SU-DHL-6 (cell line): ENCODE results near the gene FKBP5.
"Not testable (repeated sequence)": the region's sequence is repeated elsewhere in the genome, so short reads cannot be mapped to it uniquely, and the experiment has no call there.

Experiments used
- H2AFZ ChIP-seq: fragments of 200-600 bp; sonication (generic); 2 replicates; pipeline ENCODE4 v1.6.1; 2014; ENCODE audit warnings: low read depth, mild to moderate bottlenecking, moderate library complexity, mixed read lengths, antibody characterized with exemption, low read length; ENCODE audit not compliant: severe bottlenecking
- H3F3A ChIP-seq: fragments of 200-600 bp; shearing (Covaris generic); 2 replicates; pipeline ENCODE4 v1.6.0; 2016; ENCODE audit warnings: antibody characterized with exemption, mild to moderate bottlenecking; ENCODE audit not compliant: insufficient read depth
- H3K27ac ChIP-seq: fragments of 200-600 bp; sonication (generic); 2 replicates; pipeline ENCODE4 v1.5.1; 2016; ENCODE audit warnings: low read depth, mild to moderate bottlenecking, low read length, moderate library complexity, mixed read lengths
- H3K27me3 ChIP-seq: fragments of 200-600 bp; sonication (generic), shearing (Covaris generic); 2 replicates; pipeline ENCODE4 v1.6.0; 2014; ENCODE audit warnings: mild to moderate bottlenecking, low read length
- H3K36me3 ChIP-seq: fragments of 200-600 bp; sonication (generic); 2 replicates; pipeline ENCODE4 v1.6.1; 2014; ENCODE audit warnings: mild to moderate bottlenecking, low read length, mixed read lengths
- H3K4me2 ChIP-seq: fragments of 300-600, 200-600 bp; shearing (Covaris generic), sonication (generic); 2 replicates; pipeline ENCODE4 v1.6.0; 2014; ENCODE audit warnings: low read length, low read depth, mild to moderate bottlenecking; ENCODE audit not compliant: poor library complexity, severe bottlenecking
- H3K4me3 ChIP-seq: fragments of 200-600 bp; sonication (generic); 2 replicates; pipeline ENCODE4 v1.5.1; 2014; ENCODE audit warnings: antibody characterized with exemption, low read length, mild to moderate bottlenecking, mixed read lengths; ENCODE audit not compliant: insufficient read depth, poor library complexity, severe bottlenecking
- H3K79me2 ChIP-seq: fragments of 200-600 bp; sonication (generic); 2 replicates; pipeline ENCODE4 v1.6.1; 2014; ENCODE audit warnings: mild to moderate bottlenecking, low read length, moderate library complexity; ENCODE audit not compliant: insufficient read depth
- H3K9ac ChIP-seq: fragments of 200-600 bp; sonication (generic); 2 replicates; pipeline ENCODE4 v1.7.0; 2014; ENCODE audit warnings: mild to moderate bottlenecking, low read length
- H3K9me2 ChIP-seq: fragments of 200-600 bp; sonication (generic); replicated peaks from 2 replicates; pipeline ENCODE4 v1.6.1; 2014; ENCODE audit warnings: low read length; ENCODE audit not compliant: insufficient read depth
- H3K9me3 ChIP-seq: fragments of 200-600 bp; sonication (generic); 2 replicates; pipeline ENCODE4 v1.6.1; 2014; ENCODE audit warnings: low read length, mixed read lengths; ENCODE audit not compliant: insufficient read depth
- H4K20me1 ChIP-seq: fragments of 200-600 bp; sonication (generic); 2 replicates; pipeline ENCODE4 v1.6.1; 2014; ENCODE audit warnings: low read depth, mild to moderate bottlenecking, antibody characterized with exemption, low read length, moderate library complexity, mixed read lengths
- EZH2phosphoT487 ChIP-seq: fragments of 200-600 bp; sonication (generic), shearing (Covaris generic); conservative IDR thresholded peaks from 2 replicates; pipeline ENCODE4 v1.6.1; 2018; ENCODE audit warnings: mild to moderate bottlenecking, antibody characterized with exemption, low read length, moderate library complexity, mixed read lengths
- TF ChIP-seq, protein P1 (sequence below): fragments of 200-600 bp; sonication (generic); IDR thresholded peaks from one replicate; pipeline ENCODE4 v1.5.1; 2017; ENCODE audit warnings: antibody characterized with exemption, mild to moderate bottlenecking, low read length, moderate library complexity; ENCODE audit not compliant: insufficient read depth, poor library complexity, severe bottlenecking

The FKBP5 gene

DNA sequence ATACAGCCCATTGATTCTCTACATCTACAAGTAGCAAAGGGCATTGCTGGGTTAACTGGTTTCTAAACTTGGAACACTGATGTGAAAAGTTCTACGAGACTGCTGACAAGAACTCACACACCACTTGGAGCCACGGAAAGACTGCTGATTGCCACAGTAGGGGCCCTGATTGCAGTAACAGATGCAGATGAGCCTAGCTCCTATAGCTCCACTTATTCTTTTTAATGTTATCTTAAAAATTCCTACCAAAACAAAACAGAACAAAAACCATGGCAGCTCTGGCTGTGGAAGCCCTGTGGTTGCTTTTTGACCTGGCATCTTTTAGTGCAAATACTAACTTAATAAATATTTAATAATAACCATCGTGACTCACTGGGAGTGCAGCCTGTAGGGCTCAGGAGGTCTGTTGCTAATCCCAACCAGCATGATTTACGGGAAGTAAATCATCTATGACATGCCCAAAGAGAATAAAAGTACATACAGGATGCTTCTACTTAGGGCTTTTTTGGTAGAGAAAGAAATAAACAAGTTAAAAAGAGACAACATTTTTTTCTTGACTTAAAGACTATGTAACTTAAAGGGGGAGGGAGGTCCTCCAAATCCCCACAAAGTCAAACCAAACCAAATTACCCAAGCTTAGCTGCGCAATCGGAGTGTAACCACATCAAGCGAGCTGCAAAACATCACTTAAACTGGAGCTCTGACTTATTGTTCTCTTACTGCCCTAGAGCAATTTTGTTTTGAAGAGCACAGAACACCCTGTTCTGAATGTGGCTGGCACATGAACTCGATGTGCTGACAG is 87.2 kb downstream of the FKBP5 start:
- peaks cover 23% of the 10 kb centered on the region for H3K79me2 ChIP-seq
- no peak overlapping the region for H3K4me3 ChIP-seq
- H3K9ac ChIP-seq = no peak overlapping the region
- no peaks in the 10 kb centered on the region for H3K9me2 ChIP-seq
- H3K36me3 ChIP-seq = peaks cover 24% of the 10 kb centered on the region
- H3K9me3 ChIP-seq = no peaks in the 10 kb centered on the region
- no peaks in the 10 kb centered on the region for H4K20me1 ChIP-seq
- no peak overlapping the region for H2AFZ ChIP-seq
- peaks cover 18% of the 10 kb centered on the region; the same call in 1 of the 2 replicates for H3F3A ChIP-seq
- TF ChIP-seq, protein P1, sequence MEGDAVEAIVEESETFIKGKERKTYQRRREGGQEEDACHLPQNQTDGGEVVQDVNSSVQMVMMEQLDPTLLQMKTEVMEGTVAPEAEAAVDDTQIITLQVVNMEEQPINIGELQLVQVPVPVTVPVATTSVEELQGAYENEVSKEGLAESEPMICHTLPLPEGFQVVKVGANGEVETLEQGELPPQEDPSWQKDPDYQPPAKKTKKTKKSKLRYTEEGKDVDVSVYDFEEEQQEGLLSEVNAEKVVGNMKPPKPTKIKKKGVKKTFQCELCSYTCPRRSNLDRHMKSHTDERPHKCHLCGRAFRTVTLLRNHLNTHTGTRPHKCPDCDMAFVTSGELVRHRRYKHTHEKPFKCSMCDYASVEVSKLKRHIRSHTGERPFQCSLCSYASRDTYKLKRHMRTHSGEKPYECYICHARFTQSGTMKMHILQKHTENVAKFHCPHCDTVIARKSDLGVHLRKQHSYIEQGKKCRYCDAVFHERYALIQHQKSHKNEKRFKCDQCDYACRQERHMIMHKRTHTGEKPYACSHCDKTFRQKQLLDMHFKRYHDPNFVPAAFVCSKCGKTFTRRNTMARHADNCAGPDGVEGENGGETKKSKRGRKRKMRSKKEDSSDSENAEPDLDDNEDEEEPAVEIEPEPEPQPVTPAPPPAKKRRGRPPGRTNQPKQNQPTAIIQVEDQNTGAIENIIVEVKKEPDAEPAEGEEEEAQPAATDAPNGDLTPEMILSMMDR = no peak
- no peak for TF ChIP-seq EZH2phosphoT487
- H3K4me2 ChIP-seq = no peak overlapping the region
- peak overlapping the region; percentile 1; the same call in 1 of the 2 replicates for H3K27ac ChIP-seq
- no peaks in the 10 kb centered on the region for H3K27me3 ChIP-seq

DNA sequence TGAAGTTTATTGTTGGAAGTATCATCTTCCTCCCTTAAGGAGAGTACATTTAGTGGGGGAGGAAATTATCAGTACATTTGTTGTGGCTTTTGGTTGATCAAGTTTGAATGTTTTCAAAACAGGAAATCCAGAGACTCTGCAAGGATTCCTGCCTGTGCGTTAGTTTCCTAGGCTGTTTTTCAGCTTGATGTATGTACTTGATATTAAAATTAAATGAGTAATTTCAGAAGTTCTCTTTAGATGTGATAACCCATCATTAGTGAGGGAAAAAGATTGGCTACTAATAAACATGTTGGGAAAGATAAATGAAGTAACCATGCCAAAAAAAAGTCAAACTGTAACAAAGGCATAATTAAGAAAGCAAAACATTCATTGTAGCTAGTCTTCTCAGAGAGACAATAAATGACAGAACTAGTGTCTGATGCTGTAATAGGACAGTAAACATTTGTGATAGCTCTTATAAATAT is 88.0 kb downstream of the FKBP5 start:
- peaks cover 24% of the 10 kb centered on the region for H3K36me3 ChIP-seq
- TF ChIP-seq EZH2phosphoT487 = no peak
- TF ChIP-seq, protein P1 = no peak
- no peaks in the 10 kb centered on the region for H4K20me1 ChIP-seq
- H3K27ac ChIP-seq = no peak overlapping the region
- H3K27me3 ChIP-seq = no peaks in the 10 kb centered on the region
- no peaks in the 10 kb centered on the region for H3K9me3 ChIP-seq
- peaks cover 23% of the 10 kb centered on the region for H3K79me2 ChIP-seq
- no peak overlapping the region for H3K9ac ChIP-seq
- H2AFZ ChIP-seq = no peak overlapping the region
- peaks cover 15% of the 10 kb centered on the region; the same call in 1 of the 2 replicates for H3F3A ChIP-seq
- no peak overlapping the region for H3K4me3 ChIP-seq
- no peaks in the 10 kb centered on the region for H3K9me2 ChIP-seq
- no peak overlapping the region for H3K4me2 ChIP-seq

GRCh38 chr6:35599761-35600658 is 88.7 kb downstream of the FKBP5 start:
- Histone ChIP-seq H3K4me3 (no peak overlapping the region), H3K9me2 (no peaks in the 10 kb centered on the region), H3K9me3 (no peaks in the 10 kb centered on the region), H2AFZ (no peak overlapping the region), H3K27me3 (no peaks in the 10 kb centered on the region), H3F3A (peaks cover 15% of the 10 kb centered on the region; the same call in 1 of the 2 replicates), H4K20me1 (no peaks in the 10 kb centered on the region; the same call in 1 of the 2 replicates), H3K4me2 (no peak overlapping the region), H3K9ac (no peak overlapping the region), H3K79me2 (peaks cover 23% of the 10 kb centered on the region), H3K36me3 (peaks cover 26% of the 10 kb centered on the region), H3K27ac (no peak overlapping the region)
- TF ChIP-seq EZH2phosphoT487 = no peak
- TF ChIP-seq, protein P1 = no peak

- H3F3A ChIP-seq = peaks cover 10% of the 10 kb centered on the region; the same call in 1 of the 2 replicates
- H3K9me3 ChIP-seq, H4K20me1 ChIP-seq, H3K4me2 ChIP-seq, H3K9me2 ChIP-seq, H3K27me3 ChIP-seq, H2AFZ ChIP-seq, H3K27ac ChIP-seq, H3K9ac ChIP-seq, H3K4me3 ChIP-seq: not testable (repeated sequence)
- peaks cover 20% of the 10 kb centered on the region for H3K79me2 ChIP-seq
- H3K36me3 ChIP-seq = peaks cover 28% of the 10 kb centered on the region
Observed at GRCh38 chr6:35598621-35599020, 90.1 kb downstream of the FKBP5 start.
